Calu3 (cell line): ENCODE measurements around the gene PEX1. TPM values are rescaled to one million over a fixed set of nuclear protein-coding genes. Genes with fewer than 3 reads are reported as not detected.
A peak's percentile ranks its signal among the peaks of the same experiment; 100 is the strongest.

Experiments used
- BruUV-seq: library from RNA; stranded (reverse); fragments of 400-500 nt; replicated peaks from 2 replicates; lab custom pipeline; 2021; lab: Mats Ljungman, UMichigan
- CTCF ChIA-PET: fragments of 300-600 bp; sonication (Branson Sonifier 250); formaldehyde crosslinking; loops from one replicate; lab custom pipeline; 2022; ENCODE audit warnings: antibody characterized with exemption; lab: Charles Lee
- DNase-seq: peaks from one replicate; pipeline ENCODE4 v3.0.0; 2022
- H3K27ac Mint-ChIP-seq: one replicate; pipeline ENCODE4 v1.8.0; 2022; ENCODE audit warnings: mixed read lengths; ENCODE audit not compliant: unreplicated experiment
- H3K27me3 Mint-ChIP-seq: one replicate; pipeline ENCODE4 v1.8.0; 2022; ENCODE audit warnings: mixed read lengths; ENCODE audit not compliant: unreplicated experiment
- H3K36me3 Mint-ChIP-seq: one replicate; pipeline ENCODE4 v1.8.0; 2022; ENCODE audit warnings: mild to moderate bottlenecking, moderate library complexity, mixed read lengths; ENCODE audit not compliant: insufficient read depth, unreplicated experiment
- H3K4me1 Mint-ChIP-seq: one replicate; pipeline ENCODE4 v1.8.0; 2022; ENCODE audit warnings: mild to moderate bottlenecking, low read depth, mixed read lengths; ENCODE audit not compliant: unreplicated experiment
- H3K4me3 Mint-ChIP-seq: one replicate; pipeline ENCODE4 v1.8.0; 2022; ENCODE audit warnings: mild to moderate bottlenecking, low read depth, moderate library complexity, mixed read lengths; ENCODE audit not compliant: unreplicated experiment
- H3K9me3 Mint-ChIP-seq: one replicate; pipeline ENCODE4 v1.8.0; 2022; ENCODE audit warnings: low read depth, mixed read lengths; ENCODE audit not compliant: unreplicated experiment
- intact Hi-C: fragments of 100-400 bp; cut with micrococcal nuclease; formaldehyde crosslinking; loops from one replicate; pipeline ENCODE4 v1.10.0; 2022; ENCODE audit not compliant: unreplicated experiment
- total RNA-seq: library from RNA; stranded (reverse); gene quantifications from 2 replicates; pipeline ENCODE4 v1.2.3, GENCODE V29; 2022
- TF ChIP-seq, protein P1 (sequence below): fragments of 200-600 bp; IDR thresholded peaks from one replicate; pipeline ENCODE4 v1.8.0; 2022; ENCODE audit warnings: antibody characterized with exemption; ENCODE audit not compliant: unreplicated experiment

Gene PEX1
- total RNA-seq, 1 experiment from 2014 or later: 10.1 TPM

DNA sequence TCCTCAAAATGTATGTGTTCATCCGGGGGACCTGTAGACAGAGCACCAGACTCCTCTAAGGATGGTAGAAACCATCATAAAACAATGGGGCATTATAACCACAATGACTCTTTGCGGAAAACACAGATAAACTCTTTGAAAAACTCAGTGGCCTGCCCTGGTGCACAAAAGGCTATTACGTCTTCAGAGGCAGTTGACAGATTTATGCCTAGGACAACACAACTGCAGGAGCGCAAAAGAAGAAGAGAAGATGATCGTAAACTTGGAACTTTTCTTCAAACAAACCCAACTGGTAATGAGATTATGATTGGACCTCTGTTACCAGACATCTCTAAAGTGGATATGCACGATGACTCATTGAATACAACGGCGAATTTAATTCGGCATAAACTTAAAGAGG, 6.3 kb upstream of the PEX1 start:
- TF ChIP-seq, protein P1, sequence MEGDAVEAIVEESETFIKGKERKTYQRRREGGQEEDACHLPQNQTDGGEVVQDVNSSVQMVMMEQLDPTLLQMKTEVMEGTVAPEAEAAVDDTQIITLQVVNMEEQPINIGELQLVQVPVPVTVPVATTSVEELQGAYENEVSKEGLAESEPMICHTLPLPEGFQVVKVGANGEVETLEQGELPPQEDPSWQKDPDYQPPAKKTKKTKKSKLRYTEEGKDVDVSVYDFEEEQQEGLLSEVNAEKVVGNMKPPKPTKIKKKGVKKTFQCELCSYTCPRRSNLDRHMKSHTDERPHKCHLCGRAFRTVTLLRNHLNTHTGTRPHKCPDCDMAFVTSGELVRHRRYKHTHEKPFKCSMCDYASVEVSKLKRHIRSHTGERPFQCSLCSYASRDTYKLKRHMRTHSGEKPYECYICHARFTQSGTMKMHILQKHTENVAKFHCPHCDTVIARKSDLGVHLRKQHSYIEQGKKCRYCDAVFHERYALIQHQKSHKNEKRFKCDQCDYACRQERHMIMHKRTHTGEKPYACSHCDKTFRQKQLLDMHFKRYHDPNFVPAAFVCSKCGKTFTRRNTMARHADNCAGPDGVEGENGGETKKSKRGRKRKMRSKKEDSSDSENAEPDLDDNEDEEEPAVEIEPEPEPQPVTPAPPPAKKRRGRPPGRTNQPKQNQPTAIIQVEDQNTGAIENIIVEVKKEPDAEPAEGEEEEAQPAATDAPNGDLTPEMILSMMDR: no peak
- CTCF ChIA-PET: no interaction called here
- Mint-ChIP-seq H3K27me3 (no peaks in the 10 kb centered on the region), H3K9me3 (no peaks in the 10 kb centered on the region), H3K4me3 (no peak overlapping the region), H3K27ac (no peak overlapping the region), H3K36me3 (peaks cover 13% of the 10 kb centered on the region), H3K4me1 (no peaks in the 10 kb centered on the region)
- no peak for DNase-seq
- BruUV-seq: no TSS peak
- intact Hi-C loops: no loop called here

DNA sequence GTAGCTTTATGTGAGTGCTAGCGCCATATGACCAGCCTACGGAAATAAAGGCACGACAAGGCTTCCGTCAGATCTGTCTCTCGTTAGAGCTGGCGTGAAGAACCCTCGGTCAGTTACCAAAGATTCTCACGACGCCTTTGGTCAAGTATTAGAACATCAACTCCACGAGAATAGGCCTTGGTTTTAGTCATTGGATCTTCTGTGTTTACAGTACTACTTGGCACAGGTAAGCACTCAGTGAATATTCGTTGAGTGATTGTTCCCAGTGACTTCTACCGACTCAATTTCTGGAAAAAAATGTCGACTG, 591 bp upstream of the PEX1 start:
- TSS peak; percentile 80 for BruUV-seq
- H3K36me3 Mint-ChIP-seq: peaks cover 31% of the 10 kb centered on the region
- TF ChIP-seq, protein P1: no peak
- DNase-seq: no peak
- H3K27me3 Mint-ChIP-seq: no peaks in the 10 kb centered on the region
- intact Hi-C loops: loop anchor here (10.0 kb wide), 2 partner anchors 306 to 526 kb away; partner anchors contain the start of gene CDK6
- peak overlapping the region; percentile 85 for H3K4me3 Mint-ChIP-seq
- no peaks in the 10 kb centered on the region for H3K9me3 Mint-ChIP-seq
- CTCF ChIA-PET: interaction anchor here (0.6 to 1.4 kb wide), 10 partner anchors 14 to 528 kb away, joined by 3 to 7 read pairs (median 4); no protein-coding TSS in a partner anchor
- H3K4me1 Mint-ChIP-seq: peaks cover 14% of the 10 kb centered on the region
- peak overlapping the region; percentile 99 for H3K27ac Mint-ChIP-seq

DNA sequence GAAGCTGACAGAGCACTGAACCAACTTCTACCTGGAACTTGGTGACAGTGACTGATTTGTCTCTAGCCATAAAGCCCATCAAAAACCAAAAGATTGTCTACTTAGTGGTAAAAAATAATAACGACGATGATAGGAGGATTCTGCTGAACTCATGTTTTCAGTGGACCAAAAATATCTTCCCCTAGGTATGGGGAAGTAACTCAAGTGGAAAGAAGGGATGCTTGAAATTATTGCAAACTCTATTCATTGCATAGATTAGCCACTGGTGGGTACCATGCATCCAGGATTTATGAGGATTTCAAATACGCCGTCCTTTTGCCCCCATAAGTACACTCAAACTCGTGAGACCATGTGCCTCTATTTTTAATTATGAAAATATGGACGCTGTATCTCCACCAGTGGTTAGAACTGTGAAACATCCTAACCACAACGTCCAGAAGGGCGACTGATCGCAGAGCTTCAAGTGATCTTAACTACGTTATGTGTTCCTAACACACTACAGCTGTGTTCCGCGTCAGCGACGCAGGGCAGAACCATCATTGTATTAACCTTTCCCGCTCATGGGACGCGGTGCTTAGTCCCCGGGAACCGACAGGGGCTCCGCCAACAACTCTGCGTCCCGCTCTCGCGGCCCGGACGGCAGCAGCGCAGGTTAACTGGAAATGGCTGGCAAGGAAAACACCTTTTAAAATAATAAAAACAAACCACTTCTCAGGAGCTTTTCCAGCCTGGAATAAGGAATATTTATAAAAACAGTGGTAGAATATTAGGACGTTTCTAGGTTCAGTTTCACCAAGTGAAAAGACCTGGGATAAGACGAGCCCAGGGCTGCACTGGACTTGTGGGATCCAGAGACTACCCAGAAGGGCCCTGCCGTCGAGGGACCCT, 776 bp downstream of the PEX1 start:
- peak overlapping the region; percentile 85 for H3K4me3 Mint-ChIP-seq
- CTCF ChIA-PET: interaction anchor here (1.4 kb wide), 1 partner anchor 15 kb away, joined by 3 read pairs; no protein-coding TSS in a partner anchor
- intact Hi-C loops: loop anchor here (10.0 kb wide), 2 partner anchors 307 to 527 kb away; partner anchors contain the start of gene CDK6

DNA sequence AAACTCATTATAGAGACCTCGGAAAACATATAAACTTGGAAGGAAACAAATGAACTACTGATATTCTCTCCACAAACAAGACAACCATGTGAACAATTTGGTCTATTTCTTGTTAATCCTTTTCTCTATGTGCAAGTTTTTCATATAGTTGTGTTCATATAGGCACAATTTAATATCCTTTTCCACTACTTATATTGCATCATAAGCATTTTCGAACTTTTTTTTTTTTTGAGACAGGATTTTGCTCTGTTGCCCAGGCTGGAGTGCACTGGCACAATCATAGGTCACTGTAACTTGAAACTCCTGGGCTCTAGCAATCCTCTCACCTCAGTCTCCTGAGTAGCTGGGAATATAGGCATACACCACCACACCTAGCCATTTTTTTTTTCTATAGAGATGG, 5.2 kb downstream of the PEX1 start:
- CTCF ChIA-PET: no interaction called here
- DNase-seq: no peak
- BruUV-seq: no TSS peak
- Mint-ChIP-seq H3K27me3 (no peaks in the 10 kb centered on the region), H3K27ac (no peak overlapping the region), H3K36me3 (peaks cover 9% of the 10 kb centered on the region), H3K4me1 (peaks cover 14% of the 10 kb centered on the region), H3K4me3 (no peak overlapping the region), H3K9me3 (no peaks in the 10 kb centered on the region)
- intact Hi-C loops: loop anchor here (10.0 kb wide), 2 partner anchors 312 to 532 kb away; partner anchors contain the start of gene CDK6
- TF ChIP-seq, protein P1: no peak

More for the DNA sequence above, 776 bp downstream of the PEX1 start:
- TF ChIP-seq, protein P1: no peak
- H3K36me3 Mint-ChIP-seq: peaks cover 28% of the 10 kb centered on the region
- DNase-seq: peak; percentile 57
- BruUV-seq: no TSS peak
- no peaks in the 10 kb centered on the region for H3K9me3 Mint-ChIP-seq
- no peaks in the 10 kb centered on the region for H3K27me3 Mint-ChIP-seq
- H3K27ac Mint-ChIP-seq: no peak overlapping the region
- H3K4me1 Mint-ChIP-seq: peaks cover 14% of the 10 kb centered on the region
